Hematopoietic multipotent progenitor cell treated with erythropoietin and hydrocortisone succinate and interleukin-3 and kit ligand, for 17 days (in vitro differentiated cells): ENCODE data around the gene UCP1.
A peak's percentile ranks its signal among the peaks of the same experiment; 100 is the strongest.

Experiments
- DNase-seq: peaks from one replicate; pipeline ENCODE4 v3.0.0-alpha.2; 2015; ENCODE audit warnings: low spot score

Gene UCP1, protein sequence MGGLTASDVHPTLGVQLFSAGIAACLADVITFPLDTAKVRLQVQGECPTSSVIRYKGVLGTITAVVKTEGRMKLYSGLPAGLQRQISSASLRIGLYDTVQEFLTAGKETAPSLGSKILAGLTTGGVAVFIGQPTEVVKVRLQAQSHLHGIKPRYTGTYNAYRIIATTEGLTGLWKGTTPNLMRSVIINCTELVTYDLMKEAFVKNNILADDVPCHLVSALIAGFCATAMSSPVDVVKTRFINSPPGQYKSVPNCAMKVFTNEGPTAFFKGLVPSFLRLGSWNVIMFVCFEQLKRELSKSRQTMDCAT

DNA sequence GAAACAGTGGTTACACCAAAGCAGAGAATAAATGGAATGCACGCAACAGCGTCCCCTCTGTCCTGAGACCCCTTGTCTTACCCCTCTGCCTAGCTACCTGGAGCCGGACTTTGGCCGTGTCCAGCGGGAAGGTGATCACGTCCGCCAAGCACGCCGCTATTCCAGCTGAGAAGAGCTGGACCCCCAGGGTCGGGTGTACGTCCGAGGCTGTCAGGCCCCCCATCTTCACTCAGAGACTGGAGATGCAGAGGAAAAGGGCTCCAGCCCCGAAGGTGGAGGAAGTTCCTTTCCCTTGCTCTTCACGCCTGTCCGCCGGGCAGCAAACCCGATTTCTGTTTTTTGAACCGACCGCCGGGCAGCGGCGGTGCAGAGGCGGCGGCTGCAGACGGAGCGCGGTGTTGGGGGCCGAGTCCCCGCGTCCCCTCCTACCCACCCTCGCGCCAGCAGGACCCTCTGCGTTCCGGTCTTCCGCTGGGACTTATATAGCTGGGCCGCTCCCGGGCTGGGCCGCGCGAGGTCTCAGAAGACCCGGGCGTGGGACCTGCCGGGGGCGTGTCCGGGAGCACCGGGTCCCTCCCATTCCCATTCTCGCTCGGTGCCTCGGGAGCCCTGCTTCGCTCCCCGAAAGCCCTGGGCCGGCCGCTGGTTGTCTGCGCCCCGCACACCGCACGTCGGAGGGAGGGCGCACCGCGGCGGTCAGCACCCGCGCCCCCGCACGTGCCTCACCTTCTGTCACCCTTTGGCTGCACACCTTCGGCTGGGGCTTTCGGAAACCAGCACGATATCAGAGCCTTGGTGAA lies at the start of gene UCP1:
Gene UCP1 (minus strand): TSS at position 455 of the 800 bp plus-strand sequence. CDS start 232 bp downstream, at position 223.
- no peak for DNase-seq

DNA sequence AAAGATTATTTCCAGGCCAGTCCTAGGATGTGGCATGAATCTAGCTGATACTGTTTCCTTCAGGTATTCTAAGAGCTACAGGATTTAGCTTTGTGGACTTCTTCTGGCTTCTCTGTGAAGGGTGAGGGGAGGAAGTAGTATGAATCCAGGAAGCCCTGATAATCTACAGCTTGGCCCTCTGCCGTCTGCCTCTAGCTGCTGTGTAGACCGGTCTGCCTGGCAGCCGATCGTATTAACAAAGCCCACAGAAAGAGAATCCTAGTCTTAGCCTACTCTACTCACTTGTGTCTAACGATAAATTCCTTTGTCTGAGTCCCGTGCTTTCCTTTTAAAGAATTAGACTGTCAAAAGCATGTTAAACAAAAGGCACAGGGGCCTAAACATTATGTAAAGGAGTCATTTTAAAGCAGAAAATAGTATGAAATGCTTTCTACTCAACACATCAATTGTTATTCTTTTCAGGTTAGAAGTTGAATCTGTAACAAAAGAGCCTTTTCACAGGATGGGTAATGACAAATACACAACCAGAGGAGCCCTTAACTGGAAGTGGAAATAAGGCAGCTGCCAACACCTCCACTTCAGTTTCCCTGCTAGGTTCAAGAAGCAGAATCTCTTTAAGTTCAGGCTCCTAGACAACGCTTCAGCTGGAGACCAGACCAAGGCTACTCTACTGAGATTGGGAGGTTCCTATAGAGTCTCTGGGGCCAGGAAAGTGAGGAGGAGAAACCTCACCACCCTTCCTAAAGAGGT lies 48.9 kb upstream of the UCP1 start:
- no peak for DNase-seq

DNA sequence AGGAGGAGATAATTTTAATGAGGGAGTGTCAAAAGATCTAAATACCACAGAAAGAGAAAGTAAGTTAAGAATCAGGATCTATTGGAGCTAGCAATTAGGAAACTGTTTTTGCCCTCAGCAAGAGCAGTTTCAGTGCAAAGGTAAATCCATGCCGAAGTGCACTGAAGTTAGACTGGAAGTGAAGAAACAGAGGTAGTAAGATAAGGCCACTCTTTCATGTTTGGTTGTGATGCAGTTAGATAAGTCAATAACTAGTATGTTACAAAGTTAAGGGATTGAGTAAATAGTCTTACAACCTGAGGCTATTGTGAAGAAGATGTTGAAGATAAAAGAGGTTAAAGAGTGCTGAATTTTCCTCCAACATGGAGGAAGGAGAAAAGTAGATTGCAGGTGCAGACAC lies 46.7 kb upstream of the UCP1 start:
- DNase-seq: no peak

DNA sequence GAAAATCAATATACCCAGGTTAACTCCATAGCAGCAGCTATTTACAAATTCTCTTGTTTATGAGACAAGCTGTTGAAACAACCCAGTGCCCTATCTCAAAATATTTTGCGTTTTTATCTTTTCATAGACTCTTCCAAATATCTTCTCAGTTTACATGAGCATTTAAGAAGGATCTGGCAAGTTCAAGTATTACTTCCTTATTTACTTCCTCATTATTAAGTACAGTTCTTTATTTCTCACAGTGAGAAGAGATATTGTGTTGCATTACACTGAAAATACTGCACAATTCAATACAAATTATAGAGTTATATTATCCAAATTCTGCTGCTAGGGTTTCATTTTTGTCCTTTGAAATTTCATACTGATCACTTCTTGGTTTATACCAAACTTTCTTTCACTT lies 43.6 kb upstream of the UCP1 start:
- no peak for DNase-seq

DNA sequence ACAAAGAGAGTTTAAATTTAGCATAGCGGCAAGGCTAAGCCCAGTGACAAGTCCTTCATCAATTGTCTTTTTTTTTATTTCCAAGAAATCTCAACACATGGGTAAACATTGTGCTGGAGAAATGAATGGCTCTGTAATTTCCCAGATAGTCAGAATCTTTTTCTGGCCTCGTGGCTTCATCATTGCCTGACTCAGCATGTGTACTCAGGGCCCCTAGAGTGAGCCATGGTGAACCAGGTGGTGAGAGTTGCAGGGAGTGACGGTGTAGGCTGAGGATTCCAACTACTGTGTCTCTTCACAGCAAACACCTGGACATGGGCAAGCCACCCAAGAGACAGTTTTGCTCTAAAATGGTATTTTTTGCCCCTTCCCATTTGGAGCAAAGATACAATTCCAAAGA lies 43.1 kb upstream of the UCP1 start:
- DNase-seq: no peak

DNA sequence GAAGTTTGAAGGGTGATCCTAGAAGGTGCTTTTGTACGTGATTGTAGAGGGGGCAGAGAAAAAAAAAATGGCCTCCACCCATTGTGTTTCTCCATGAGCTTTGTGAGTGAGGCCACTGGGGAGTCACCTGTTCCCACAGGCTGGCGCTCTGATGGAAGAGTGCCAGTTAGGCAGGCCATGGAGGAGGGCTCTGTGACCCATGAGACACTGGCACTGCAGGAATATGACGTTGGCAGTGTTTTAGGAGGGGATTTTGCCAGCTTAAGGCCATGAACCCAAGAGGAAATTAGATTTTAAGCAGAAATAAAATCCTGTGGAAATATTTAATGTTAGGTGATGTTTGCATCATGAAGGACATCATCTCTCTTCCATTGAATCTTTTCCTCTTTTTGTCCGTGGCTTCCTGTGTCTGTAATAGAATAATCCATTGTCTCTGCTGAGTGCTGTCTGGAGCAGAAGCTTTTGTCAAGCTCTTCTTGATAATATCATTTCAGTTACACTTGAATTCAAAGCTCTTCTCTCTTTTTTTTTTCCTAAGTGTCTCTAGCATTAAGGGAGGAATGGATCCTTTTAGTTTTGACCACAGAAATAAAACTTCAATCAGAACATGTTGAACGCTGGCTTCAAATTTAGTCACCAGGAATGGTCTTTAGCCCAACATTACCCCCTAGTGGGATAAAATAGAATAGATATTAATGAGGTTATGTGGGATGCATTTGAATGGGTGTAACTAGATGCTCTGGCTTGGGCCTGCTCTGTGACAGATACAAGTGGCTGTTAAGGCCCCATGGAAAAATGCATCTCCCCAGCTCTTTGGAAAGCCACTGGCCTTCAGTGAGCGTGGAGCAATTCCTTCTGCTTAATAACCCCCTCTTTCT lies 41.0 kb upstream of the UCP1 start:
- peak; percentile 18 for DNase-seq

DNA sequence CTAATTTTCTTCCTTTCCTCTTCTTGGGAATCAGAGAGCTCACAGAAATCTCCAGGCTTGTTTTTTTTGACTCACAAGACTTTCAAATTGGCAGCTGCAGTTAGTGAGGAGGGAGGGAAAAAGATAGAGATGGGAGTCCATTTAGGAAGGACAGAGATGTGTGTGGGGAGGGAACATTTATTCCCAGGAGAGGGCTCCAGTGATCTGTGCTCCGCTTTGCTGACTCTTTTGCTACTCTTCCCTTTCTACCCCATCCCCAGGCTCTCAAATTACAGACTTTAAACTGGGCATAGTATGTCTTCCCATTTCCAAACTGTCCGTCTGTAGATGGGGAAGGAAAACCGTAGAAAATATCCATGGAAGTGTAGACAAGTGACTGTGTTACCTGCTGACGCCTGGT lies 39.1 kb upstream of the UCP1 start:
- no peak for DNase-seq

DNA sequence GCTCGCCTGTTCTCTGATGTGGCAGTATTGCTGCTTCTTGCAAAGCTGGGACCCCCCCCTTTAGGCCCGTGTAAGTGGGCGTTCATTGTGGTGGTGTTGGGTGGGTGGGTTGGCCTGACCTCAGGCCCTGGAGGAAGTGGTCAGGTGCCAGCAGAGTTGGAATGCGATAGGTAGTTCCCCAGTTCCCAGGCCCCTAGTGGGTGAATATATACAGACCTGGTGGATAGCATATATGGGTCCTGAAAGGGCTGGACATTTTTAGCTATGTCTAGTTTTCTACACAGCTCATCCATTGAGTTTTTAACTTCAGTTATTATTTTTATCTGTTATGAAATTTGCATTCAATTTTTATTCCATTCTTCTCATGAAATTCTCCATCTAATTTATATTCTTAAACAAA lies 35.8 kb upstream of the UCP1 start:
- no peak for DNase-seq

DNA sequence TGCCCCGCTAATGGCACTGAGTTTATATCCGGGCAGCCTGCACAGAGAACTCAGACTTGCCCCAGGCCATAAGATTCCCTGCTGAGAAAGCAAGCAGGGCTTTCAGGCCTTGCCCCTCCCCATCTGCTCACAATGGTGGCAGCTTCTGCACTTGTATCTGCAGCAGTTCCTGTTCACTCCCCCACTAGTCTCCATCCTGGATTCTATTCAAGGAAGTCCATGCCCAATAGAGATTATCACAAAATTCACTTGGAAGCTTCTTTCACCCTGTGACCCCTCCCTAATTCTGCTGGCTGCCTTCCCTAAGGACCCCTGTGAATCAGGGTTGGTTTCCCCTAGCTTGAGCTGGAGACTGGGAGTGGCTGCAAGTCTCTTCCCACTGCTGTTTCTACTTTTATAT lies 34.5 kb upstream of the UCP1 start:
- no peak for DNase-seq

DNA sequence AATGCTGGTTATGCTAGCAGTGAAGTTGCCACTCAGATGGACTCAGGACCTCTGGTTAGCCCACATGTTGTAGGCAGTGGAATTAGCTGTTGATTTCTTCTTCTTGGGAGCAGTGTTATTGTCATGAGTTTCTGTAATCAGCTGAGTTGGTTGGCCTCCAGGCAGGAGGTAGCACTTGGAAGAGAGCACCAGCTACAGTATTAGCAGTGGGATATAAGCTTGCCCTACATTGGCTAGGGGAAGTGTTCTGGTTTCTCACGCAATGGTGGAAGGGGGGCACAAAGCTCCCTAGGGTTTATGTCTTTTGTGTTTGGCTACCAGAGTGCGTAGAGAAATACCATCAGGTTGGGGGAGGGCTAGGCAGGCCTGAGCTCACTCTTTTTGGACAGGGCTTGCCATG lies 34.0 kb upstream of the UCP1 start:
- no peak for DNase-seq

DNA sequence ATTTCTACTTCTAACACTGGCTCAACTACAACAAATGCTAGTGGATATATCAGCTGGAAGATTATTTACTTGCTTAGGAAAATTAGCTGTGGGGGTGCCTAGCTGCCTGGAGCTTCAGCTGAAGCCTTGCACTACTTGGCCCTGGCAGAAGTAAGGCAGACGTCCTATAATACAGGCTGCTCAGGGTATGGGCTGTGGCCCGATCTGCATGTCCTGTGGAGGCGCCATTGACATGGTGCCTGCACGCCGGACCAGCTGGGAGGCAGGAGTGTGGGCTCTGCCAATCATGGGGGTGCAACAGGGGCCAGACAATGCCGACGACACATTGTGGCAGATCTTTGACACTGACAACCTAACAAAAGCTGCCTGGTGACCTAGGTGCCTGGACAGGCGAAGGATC lies 31.6 kb upstream of the UCP1 start:
- DNase-seq: no peak

DNA sequence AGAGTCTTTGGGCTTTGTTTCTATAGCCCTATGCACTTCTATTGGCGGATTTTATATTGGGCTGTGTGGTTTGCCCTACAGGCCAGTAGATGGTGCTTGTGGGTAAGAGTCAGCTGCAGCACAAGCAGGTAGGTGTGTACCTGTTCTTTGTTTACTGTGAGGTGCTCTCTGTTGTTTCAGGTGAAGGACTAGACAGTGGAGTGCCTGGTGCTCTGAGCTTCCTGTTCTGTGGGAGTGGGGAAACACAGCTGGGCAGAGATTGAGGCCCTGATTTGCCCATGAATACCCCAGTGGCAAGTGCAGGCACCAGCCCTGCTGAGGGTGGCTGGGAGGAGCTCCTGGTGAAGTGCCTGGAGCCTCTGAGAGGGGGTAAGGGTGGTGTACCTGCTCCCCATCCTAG lies 26.3 kb upstream of the UCP1 start:
- no peak for DNase-seq

DNA sequence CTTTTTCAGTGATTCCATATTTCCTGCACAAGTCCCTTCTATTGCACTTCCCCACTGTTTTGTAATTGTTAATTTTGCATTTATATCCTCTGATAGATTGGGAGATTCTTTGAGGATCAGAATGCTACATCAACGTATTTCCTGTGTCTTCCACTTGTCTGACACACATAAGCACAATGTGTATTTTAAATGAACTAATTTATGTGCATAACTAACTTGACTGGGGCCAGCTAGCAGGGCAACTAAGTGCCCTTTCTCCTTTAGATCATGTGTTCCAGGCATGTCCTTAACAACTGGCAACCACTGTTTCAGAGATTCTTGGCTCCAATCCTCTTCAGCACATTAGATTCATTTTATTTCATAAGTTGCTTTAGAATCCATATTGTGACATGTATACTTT lies 15.7 kb upstream of the UCP1 start:
- DNase-seq: no peak

DNA sequence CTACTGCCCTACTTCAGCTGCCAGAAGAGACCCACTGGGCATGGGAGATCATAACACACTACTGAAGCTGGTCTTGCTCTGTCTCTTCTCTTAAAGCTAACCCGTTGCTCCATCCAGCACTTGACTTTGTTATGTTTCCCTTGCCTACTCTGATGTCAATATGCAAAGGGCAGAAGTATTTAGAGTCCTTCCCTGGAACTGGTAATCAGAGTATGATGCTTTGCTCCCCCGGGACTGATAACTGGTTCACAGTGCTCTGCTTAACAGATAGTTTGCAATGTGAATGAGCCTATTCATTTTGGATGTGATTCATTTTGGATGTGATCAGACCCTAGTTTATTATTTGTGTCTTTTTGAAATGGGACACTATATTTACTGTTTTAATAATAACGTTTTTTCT lies 12.3 kb upstream of the UCP1 start:
- no peak for DNase-seq

DNA sequence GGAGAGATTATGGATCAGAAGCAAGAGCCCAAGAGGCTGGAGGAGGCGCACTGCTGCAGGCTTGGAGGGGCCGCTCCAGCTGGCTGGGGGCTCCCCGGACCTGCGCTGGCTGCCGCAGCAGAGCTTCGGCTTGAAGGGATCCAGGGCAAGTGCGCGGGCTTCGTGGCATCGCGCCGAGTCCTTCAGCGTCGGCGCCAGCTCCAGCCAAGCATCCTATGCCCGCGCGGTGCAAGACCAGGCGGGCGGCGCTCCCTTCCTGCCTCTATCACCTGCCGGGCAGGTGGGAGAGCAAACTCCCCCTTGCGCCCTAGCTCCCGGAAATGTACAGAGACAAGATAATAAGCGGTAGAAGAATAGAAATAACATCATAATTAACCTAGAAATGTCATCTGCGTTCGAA lies 10.5 kb upstream of the UCP1 start:
- no peak for DNase-seq

DNA sequence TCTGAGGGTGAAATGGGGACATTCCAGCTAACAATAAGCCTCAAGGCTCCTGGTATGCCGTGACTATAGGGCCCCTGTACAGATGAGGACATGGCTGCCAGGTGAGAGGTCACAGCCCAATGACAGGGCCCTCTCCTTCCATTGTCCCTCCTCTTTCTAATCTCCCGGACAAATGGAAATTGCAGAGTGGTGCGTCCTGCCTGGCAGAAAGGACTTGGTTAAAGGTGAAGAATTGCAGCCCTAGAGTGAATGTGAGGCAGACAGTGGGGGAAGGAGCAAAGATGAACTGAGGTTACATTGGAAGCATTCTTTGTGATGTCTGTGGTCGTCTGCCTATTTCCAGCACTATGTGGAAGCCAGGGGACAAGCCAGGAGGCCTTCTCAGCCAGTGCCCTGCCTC lies 6.7 kb upstream of the UCP1 start:
- DNase-seq: no peak

DNA sequence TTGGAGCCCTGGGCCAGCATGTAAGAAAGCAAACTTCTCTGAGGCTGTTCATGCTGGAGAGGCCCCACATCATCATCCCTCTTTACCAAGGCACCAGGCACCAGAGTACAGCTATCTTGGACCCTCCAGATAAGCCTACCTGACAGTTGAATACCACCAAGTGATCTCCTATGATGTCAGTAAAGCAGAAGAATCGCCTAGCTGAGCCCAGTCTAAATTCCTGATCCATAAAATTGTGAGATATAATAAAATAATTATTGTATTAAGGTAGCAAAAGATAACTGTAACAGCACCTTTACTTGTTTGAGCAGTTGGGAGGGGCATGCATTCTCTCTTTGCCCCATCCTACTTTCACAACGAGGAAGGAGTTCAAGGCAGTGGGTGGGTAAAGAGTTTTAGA lies 2.9 kb upstream of the UCP1 start:
- no peak for DNase-seq

DNA sequence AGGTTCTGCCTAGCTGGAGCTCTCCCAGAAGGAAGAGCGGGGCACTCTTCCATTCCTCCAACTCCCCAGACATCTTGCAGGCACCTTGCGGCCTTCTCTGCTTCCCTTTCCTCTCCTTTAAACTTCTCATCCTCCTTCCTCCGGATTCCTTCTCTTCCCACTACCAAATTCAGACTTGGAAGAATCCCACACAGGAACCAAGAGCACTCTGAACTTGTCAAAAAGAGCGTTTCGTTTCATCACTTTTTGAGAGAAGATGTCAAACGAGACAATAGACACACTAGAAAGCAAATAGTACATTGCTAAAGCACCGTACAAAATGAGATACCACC lies 512 bp upstream of the UCP1 start:
- no peak for DNase-seq

DNA sequence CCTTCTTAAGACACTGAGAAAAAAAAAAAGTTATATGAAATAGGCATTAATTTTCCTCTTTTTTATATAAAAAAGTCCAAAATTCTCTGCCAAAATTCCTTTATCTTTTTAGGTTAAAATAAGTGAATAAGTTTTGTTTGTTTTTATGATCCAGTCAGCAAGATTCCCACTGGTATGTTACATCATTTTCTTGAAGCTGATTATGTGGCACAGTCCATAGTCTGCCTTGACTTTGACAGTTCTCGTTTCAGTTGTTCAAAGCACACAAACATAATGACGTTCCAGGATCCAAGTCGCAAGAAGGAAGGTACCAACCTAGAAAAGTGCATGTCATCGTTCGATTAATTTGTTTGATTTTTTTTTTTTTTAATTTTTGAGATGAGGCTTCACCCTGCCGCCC lies 9.1 kb downstream of the UCP1 start:
- DNase-seq: no peak

DNA sequence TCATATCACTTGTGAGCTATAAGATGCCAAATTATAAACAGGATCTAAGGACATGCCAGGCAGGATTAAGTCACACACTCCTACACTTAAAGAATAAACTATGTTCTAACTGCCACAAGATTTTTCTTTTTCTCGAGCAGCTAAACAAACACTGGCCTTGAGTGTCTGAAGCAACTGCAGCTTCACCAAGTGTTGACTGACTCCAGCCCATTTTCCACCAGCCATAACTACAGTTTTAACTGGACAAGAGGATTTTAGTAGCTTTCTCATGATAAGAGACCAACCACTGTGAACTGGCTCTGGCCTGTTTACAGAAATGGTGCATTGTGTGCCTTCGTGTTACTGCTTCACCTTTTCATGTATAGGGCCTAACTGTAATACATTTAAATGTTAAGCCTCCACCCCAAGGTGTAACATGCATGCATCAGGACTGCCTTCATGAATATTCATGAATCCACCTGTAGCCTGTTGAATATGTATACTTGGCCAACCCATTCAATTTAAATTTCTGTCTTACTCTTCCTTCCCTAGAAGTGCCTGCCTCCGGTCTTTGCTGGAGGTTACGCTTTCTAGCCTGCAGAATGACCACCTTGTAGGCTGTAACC lies 10.8 kb downstream of the UCP1 start:
- no peak for DNase-seq

DNA sequence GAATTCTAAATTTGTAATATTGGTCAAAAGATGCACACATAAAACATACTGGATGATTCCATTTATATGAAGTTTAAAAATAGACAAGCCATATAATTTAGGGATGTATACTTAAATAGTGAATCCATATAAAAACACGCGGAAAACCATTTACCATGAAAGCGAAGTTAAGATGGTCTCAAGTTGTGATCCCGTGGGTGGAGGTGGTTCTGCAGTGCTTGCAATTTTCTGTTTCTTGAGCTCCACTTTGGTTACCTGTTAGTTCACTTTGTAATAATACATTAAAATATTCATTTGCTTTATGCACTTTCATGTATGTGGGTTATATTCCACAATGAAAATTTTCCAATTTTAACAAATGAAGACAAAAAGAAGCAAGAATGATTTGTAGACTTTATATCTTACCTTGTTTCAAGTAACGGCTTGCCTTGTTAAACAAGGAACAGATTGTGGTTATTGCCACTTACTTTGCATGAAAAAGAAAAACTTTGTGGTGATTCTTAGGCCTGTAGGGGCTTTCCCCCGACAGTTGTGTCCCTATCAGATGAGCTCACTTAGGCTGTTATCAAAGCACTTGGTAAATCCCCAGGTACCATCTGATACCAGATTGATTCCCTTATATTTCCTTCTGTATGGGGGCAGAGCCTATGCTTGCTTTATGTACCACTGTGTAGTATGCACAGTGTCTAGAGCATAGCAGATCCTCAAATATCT lies 12.2 kb downstream of the UCP1 start:
- DNase-seq: no peak
